HG03575 (cell line): ENCODE results near the gene ANO3.

ENCODE experiments used
- ATAC-seq: cut with Tn5 transposase; IDR thresholded peaks from one replicate; pipeline ENCODE4 v1.9.1; 2021; ENCODE audit not compliant: unreplicated experiment, insufficient number of reproducible peaks, low FRiP score; ENCODE audit errors: extremely low read depth

Gene ANO3

GRCh38 chr11:26675233-26675928, 343.5 kb downstream of the ANO3 start:
- no peak for ATAC-seq

GRCh38 chr11:26676641-26677040, 344.7 kb downstream of the ANO3 start:
- no peak for ATAC-seq

DNA sequence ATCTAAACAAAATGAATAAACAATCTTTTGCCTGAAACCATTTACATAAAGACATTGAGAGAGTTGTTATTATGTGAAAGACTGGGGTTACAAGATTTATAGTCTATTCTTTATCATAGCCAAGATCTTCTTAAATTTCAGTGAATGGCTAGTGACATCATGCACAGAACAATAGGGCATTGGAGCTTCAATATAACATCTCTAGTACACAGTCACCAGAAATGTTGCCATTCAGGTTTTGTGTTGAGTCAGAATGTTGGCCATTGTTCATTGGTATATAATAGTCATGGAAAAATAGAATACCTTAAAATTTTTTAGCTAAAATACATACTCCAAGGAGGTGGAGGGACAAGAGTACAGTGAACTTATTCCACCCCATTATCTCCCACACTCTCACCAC, 345.6 kb downstream of the ANO3 start:
- ATAC-seq = no peak

DNA sequence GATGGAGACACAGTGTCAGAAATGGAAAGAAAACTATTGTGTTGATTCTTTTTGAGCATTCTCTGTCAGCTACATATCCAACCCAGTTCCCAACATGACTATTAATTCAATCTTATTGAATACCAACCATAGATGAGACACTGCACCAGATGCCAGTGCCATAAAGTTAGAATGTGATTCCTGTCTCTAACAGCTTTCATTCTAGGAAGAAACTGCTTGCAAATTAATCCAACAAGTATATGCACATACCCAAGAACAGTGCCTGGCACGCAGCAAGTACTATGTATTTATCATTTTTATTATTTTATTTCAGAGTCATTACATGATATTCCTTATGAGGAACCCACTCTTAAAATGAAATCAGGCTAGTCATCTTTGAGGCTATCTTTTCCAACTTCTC, 355.4 kb downstream of the ANO3 start:
- no peak for ATAC-seq

DNA sequence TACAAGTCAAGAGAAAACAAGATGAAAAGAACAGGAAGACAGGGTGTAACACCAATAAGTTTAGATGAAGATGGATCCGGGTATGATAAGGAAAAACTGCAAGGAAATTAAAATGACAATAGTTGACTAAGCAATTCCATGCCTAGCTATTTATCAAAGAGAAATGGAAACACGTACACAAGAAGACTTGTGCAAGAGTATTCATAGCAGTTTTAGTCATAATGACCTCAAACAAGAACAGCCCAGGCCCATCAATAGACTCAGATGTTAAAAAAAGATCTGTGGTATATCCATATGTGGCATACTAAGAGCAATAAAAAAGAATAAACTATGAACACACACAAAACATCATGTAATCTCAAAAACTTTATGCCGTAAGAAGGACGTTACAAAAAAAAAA, 356.8 kb downstream of the ANO3 start:
- no peak for ATAC-seq

DNA sequence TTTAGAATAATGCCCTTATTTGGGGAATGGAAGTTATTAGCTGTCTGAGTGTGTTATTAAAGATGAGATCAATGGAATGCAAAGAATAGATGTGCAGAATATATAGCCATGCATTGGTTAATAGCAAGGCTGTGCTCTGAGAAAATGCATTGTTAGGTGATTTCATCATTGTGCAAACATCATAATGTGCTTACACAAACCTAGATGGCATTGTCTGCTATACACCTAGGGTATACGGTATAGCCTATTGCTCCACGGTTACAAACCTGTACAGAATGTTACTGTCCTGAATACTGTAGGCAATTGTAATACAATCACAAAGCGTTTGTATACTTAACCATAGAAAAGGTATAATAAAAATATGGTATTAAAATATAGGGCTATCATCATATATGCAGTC, 364.4 kb downstream of the ANO3 start:
- ATAC-seq = no peak

DNA sequence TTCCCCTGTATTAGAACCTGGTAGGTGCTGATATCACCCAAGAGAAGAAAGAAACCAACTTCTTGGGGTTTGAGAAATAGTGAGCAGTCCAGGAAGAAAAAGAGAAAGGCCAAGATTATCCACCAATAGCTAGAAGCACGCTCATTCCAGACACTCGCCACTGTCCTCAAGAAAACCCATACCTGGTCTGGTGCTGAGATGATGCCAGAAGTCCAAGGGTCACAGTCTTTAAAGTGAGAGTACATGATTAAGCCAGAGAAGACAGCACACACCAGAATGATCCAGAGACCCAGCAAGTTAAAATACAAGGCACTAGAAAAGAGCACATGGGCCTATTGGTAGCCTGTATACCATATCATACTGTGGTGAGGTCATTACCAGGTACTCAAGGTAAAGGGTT, 366.3 kb downstream of the ANO3 start:
- no peak for ATAC-seq

GRCh38 chr11:26700574-26701235, 368.8 kb downstream of the ANO3 start:
- ATAC-seq = no peak

DNA sequence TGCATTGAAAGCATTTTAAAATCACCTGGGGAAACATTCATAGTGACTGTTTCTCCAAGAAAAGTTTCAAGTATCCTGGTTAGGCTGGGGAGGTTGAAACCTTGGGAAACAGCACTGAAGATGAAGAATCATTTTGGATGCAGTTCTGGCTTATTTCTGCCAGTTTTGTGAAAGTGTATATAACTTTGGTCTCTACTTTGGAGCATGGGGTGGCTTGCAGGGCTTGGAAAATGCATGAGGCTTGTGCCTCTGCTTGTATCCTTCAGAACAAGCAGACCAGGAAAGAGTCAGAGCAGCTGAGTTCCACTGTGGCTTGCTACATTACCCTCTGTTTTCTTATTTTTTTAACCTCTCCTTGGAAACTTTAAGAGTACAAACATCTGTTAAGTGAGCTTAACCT, 370.5 kb downstream of the ANO3 start:
- no peak for ATAC-seq

- no peak for ATAC-seq
Observed at GRCh38 chr11:26703411-26704191, 371.7 kb downstream of the ANO3 start.

DNA sequence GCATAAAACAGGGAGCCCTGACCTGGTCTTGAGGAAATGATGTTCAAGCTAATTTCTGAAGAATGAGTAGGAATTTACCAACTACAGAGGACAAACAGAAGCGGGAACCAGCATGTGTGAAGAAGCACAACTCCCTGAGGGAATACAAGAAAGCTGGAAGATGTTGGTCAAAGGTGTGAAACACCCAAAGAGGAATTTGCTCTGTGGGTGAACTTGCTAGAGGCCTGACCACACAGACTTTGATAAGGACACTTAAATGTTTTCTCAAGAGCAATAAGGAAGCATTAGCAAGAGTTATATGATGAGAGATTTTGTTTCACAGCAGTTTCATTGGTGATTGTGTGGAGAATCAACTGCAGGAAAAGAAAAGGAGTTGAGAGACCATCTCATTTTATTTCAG, 372.3 kb downstream of the ANO3 start:
- ATAC-seq = no peak

DNA sequence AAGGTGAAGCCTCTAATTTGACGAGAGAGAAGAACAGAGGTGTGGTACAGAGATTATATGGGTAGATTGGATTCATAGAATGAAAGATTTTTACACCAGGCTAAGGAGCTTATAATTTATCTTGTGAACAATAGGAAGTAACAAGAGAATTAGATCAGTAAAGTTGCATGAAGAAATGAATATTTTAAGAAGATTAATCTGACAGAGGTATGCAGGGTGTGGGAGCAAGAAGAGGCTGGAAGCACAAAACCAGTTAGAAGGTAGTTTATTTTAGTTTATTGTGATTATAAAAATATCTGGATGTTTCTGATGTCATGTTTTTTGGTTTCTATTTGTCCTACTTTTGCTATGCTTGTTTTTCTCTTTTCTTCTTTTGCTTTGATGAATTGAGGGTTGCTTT, 374.3 kb downstream of the ANO3 start:
- ATAC-seq = no peak

- no peak for ATAC-seq
Observed at GRCh38 chr11:26708736-26709456, 377.0 kb downstream of the ANO3 start.

DNA sequence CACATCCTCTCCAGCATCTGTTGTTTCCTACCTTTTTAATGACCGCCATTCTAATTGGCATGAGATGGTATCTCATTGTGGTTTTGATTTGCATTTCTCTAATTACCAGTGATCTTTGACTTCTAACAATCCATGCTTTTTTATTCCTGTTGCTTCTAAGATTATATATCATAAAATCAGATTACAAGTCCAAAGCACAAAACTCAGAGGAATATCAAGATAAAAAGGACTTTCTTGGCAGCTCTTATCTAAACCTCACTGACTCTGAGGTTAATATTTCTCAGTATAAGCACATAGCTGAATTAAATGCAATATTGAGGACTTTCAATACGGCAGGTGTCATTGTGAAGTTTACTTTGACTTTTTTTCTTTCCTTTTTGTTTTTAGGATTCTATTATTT, 378.6 kb downstream of the ANO3 start:
- ATAC-seq = no peak

DNA sequence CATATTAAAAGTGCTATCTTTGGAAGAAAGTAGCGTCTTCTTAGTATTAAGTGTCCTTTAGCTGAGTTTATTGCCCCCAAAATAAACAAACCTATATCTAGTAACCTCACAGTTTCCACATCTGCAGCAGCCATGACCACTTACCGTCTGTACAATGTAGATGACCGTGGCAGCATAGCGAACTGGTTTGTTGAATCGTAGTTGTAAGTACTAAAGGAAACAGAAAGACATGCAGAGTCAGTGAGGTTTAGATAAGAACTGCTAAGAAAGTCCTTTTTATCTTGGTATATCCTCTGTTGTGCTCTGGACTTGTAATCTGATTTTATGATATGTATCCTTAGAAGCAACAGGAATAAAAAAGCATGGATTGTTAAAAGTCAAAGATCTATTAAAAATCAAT, 380.6 kb downstream of the ANO3 start:
- ATAC-seq = no peak
